Measurements from ENCODE around the gene SLC2A3. TPM values are rescaled to one million over a fixed set of nuclear protein-coding genes. Genes with fewer than 3 reads are reported as not detected.
"Not testable (repeated sequence)": the region's sequence is repeated elsewhere in the genome, so short reads cannot be mapped to it uniquely, and the experiment has no call there.

SLC2A3 gene
- total RNA-seq, 4 donors from 2014 or later = 8.2 to 64.1 (median 48.0) TPM

DNA sequence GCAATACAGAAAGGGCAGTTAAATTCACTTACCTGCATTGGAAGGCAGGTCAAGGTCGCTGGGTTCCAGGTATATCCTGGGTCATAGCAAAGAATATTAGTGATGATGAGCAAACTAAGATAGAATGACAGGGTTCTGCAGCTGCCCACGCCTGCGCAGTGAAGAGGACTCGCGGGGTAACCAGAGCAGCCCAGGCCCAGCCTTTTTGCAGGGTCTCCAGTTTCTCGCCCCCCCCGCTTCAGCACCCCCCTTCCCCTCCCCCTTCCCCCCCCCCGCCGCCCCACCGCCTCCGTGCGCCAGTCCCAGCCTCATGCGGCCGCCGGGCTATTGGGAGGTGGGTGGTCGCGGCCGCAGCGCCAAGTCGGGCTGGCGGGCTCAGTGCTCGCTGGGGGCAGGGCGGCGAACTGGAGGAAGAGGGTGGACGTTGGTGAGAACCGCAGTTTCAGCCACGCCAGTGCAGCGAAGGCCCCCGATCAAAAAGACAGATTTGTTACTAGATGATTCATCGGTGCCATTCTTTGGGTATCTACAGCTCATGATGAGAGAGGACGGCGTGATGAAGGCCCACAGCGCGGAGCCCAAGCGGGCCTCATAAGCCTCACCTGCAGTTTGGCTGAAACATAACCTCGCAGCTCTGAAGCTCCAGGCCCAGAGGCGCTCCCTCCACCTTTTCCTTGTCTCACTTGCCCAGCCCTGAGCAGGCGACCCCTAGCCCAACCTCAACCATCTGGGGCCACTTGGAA lies 20.2 kb downstream of the SLC2A3 start:
- DNase-seq = no peak
- no peak for TF ChIP-seq POLR2A (IDR thresholded peaks at IDR 0.05)
- TF ChIP-seq, protein P1, sequence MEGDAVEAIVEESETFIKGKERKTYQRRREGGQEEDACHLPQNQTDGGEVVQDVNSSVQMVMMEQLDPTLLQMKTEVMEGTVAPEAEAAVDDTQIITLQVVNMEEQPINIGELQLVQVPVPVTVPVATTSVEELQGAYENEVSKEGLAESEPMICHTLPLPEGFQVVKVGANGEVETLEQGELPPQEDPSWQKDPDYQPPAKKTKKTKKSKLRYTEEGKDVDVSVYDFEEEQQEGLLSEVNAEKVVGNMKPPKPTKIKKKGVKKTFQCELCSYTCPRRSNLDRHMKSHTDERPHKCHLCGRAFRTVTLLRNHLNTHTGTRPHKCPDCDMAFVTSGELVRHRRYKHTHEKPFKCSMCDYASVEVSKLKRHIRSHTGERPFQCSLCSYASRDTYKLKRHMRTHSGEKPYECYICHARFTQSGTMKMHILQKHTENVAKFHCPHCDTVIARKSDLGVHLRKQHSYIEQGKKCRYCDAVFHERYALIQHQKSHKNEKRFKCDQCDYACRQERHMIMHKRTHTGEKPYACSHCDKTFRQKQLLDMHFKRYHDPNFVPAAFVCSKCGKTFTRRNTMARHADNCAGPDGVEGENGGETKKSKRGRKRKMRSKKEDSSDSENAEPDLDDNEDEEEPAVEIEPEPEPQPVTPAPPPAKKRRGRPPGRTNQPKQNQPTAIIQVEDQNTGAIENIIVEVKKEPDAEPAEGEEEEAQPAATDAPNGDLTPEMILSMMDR (IDR thresholded peaks at IDR 0.05) = no peak
- Histone ChIP-seq H3K27ac (no peak overlapping the region), H3K4me1 (no peaks in the 10 kb centered on the region), H3K27me3 (no peaks in the 10 kb centered on the region), H3K36me3 (no peaks in the 10 kb centered on the region), H3K4me3 (no peak overlapping the region), H3K9me3 (no peaks in the 10 kb centered on the region)
- intact Hi-C loops (cut with DNase I; ENCODE audit: low total_unique reads) = no loop called here

DNA sequence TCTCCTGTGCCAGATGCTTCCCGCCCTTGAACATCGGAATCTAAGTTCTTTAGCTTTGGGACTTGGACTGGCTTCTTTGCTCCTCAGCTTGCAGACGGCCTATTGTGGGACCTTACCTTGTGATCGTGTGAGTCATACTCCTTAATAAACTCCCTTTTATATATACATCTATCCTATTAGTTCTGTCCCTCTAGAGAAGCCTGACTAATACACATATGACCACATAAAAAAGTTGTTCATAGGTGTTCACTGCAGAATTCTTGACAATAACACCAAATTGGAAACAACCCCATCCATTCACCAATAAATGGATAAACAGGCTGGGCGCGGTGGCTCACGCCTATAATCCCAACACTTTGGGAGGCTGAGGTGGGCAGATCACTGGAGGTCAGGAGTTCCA lies 25.9 kb downstream of the SLC2A3 start:
- H3K9me3 ChIP-seq; H3K4me1 ChIP-seq; H3K27ac ChIP-seq; H3K4me3 ChIP-seq; DNase-seq; intact Hi-C loops (cut with DNase I; ENCODE audit: low total_unique reads); H3K36me3 ChIP-seq; H3K27me3 ChIP-seq: not testable (repeated sequence)

DNA sequence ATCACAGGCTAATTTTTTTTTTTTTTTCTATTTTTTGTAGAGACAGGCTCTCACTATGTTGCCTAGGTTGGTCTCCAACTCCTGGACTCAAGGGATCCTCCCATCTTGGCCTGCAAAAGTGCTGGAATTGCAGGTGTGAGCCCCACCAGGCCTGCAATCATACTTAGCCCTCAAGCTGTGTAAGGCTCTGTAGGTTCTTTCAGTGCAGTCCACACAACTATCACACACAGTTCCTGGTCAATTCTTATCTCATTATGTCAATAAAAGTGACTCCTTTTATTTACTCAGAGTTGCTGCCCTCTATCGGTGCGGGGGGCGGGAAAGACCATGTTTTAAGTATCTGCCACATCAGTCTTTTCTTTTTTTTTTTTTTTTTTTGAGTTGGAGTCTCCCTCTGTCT lies 29.0 kb downstream of the SLC2A3 start:
- intact Hi-C loops (cut with DNase I; ENCODE audit: low total_unique reads) = no loop called here
- Histone ChIP-seq H3K27ac (no peak overlapping the region), H3K4me3 (no peak overlapping the region), H3K4me1 (no peaks in the 10 kb centered on the region), H3K9me3 (no peaks in the 10 kb centered on the region), H3K27me3 (no peaks in the 10 kb centered on the region), H3K36me3 (no peaks in the 10 kb centered on the region)
- no peak for TF ChIP-seq POLR2A (IDR thresholded peaks at IDR 0.05)
- TF ChIP-seq, protein P1 (IDR thresholded peaks at IDR 0.05) = no peak
- no peak for DNase-seq

DNA sequence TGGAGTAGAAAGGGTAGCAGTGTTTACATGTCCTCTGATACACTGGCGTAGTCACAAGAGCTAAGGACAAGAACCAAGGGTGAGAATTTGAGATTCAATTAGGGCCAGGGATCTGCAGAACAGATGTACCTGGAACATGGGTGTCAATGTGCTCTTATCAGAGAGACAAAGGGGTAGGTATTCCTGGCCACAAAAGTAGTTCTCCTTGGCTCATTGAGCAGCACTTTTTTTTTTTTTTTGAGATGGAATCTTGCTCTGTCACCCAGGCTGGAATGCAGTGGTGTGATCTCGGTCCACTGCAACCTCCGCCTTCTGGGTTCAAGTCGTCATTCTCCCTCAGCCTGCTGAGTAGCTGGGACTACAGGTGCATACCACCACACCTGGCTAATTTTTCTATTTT lies 29.7 kb downstream of the SLC2A3 start:
- DNase-seq; H3K4me3 ChIP-seq; H3K9me3 ChIP-seq; H3K36me3 ChIP-seq; H3K27ac ChIP-seq; intact Hi-C loops (cut with DNase I; ENCODE audit: low total_unique reads); H3K4me1 ChIP-seq; H3K27me3 ChIP-seq: not testable (repeated sequence)

DNA sequence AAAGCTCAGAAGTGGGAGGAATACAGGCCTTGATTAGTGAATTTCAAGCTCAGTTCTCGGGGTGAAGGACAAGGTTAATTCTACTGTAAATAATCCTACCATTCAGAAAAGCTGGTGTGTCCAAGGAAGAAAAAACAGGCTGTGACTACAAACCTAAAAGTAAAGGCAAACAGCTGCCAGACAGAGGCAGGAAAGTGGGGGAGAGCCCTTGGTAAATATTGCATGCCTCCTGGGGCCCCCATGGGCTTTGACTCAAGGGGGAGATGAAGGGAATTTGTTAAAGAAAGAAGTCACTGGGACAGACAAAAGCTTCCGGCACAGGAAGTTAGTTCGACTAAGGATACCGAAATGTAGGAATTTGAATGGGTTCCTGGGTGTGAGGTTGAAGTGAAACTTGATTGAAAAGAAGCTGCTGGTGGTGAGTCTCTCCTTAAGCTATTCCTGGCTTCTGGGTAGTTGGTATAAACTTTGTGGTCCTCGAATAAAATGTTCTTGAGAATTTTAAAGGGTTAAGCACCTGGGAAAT lies 30.3 kb downstream of the SLC2A3 start:
- H3K36me3 ChIP-seq; intact Hi-C loops (cut with DNase I; ENCODE audit: low total_unique reads): not testable (repeated sequence)

DNA sequence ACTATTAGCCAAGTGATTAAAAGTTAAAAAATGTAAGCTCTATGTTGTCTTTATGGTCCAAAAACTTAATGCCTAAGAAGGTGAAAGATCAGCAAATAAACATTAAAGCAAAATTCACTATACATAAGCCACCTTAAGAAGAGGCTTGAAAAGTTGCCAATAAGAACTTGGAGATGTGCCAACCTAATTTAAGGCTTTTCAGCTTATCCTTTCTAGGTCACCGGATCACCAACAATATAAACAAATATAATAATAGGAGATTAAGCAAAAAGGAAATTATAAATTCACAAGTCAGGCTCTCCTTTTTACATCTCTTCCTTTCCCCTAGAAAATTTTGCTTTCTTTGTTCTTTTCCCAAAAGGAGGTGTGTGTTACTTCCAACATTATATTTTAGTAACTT lies 30.9 kb downstream of the SLC2A3 start:
- no peaks in the 10 kb centered on the region for H3K4me1 ChIP-seq
- TF ChIP-seq, protein P1 (IDR thresholded peaks at IDR 0.05) = no peak
- TF ChIP-seq POLR2A (IDR thresholded peaks at IDR 0.05) = no peak
- intact Hi-C loops (cut with DNase I; ENCODE audit: low total_unique reads) = no loop called here
- H3K4me3 ChIP-seq = no peak overlapping the region
- no peaks in the 10 kb centered on the region for H3K9me3 ChIP-seq
- H3K27ac ChIP-seq = no peak overlapping the region
- DNase-seq = no peak
- no peaks in the 10 kb centered on the region for H3K27me3 ChIP-seq
- H3K36me3 ChIP-seq = no peaks in the 10 kb centered on the region

More for the DNA sequence above, 30.3 kb downstream of the SLC2A3 start:
- H3K4me3 ChIP-seq, H3K27me3 ChIP-seq, H3K4me1 ChIP-seq, DNase-seq, H3K27ac ChIP-seq, H3K9me3 ChIP-seq: not testable (repeated sequence)

DNA sequence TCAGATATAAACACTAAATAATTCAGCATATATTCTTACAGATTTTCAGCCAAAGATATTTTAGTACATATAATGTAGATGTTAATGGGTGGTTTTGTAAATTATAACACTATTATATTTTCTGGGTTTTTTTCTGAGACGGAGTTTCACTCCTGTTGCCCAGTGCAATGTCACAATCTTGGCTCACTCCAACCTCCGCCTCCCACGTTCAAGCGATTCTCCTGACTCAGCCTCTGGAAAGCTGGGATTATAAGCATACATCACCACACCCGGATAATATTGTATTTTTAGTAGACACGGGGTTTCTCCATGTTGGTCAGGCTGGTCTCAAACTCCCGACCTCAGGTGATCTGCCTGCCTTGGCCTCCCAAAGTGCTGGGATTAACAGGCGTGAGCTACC lies 33.6 kb downstream of the SLC2A3 start:
- DNase-seq; H3K27me3 ChIP-seq; H3K4me1 ChIP-seq; H3K36me3 ChIP-seq; H3K9me3 ChIP-seq; H3K27ac ChIP-seq; intact Hi-C loops (cut with DNase I; ENCODE audit: low total_unique reads); H3K4me3 ChIP-seq: not testable (repeated sequence)
